A549 (cell line): ENCODE data around the gene METRNL.

ENCODE experiments used
- BCL3 ChIP-seq: fragments of >200 bp; sonication (Bioruptor Twin); formaldehyde crosslinking; IDR thresholded peaks from 3 replicates; pipeline ENCODE4 v1.6.1; 2016
- CHD2 ChIP-seq: fragments of 150-350 bp; IDR thresholded peaks from 2 replicates; pipeline ENCODE4 v1.6.1; 2014; ENCODE audit warnings: low read length; ENCODE audit not compliant: partially characterized antibody
- CTCF ChIP-seq: fragments of >200 bp; sonication (Bioruptor Twin); formaldehyde crosslinking; IDR thresholded peaks from 3 replicates; pipeline ENCODE4 v1.5.1; 2016
- EP300 ChIP-seq, 2 experiments: fragments of >200 bp; sonication (Bioruptor Twin); formaldehyde crosslinking; IDR thresholded peaks; 2 replicates in 1 of 2; 3 replicates in 1 of 2; pipeline ENCODE4 v1.6.1; 2016 to 2017
- HMGXB4 ChIP-seq: fragments of 250-450 bp; sonication (Bioruptor Pico); IDR thresholded peaks from 2 replicates; pipeline ENCODE4 v1.5.0; 2021; ENCODE audit warnings: mild to moderate bottlenecking, moderate library complexity, borderline replicate concordance
- MAX ChIP-seq: IDR thresholded peaks from 2 replicates; pipeline ENCODE4 v1.6.1; 2012
- POLR2A ChIP-seq: IDR thresholded peaks from 2 replicates; pipeline ENCODE4 v1.6.1; 2012; ENCODE audit warnings: mild to moderate bottlenecking, low read length
- RAD21 ChIP-seq, 2 experiments: fragments of >200 bp in 1 of 2; sonication (Bioruptor Twin) in 1 of 2; formaldehyde crosslinking in 1 of 2; IDR thresholded peaks in 1 of 2; conservative IDR thresholded peaks in 1 of 2; 2 replicates in 1 of 2; 3 replicates in 1 of 2; pipeline ENCODE4 v1.6.1; 2012 to 2018; ENCODE audit warnings: inconsistent platforms in 1 of 2
- REST ChIP-seq: fragments of 200-600 bp; sonication (generic); IDR thresholded peaks from 2 replicates; pipeline ENCODE4 v1.6.1; 2016; ENCODE audit warnings: antibody characterized with exemption, mild to moderate bottlenecking, moderate library complexity
- SREBF2 ChIP-seq: fragments of 450-650 bp; IDR thresholded peaks from 2 replicates; pipeline ENCODE4 v1.6.1; 2014; ENCODE audit warnings: mild to moderate bottlenecking, moderate library complexity
- USF2 ChIP-seq: fragments of 450-650 bp; IDR thresholded peaks from 2 replicates; pipeline ENCODE4 v1.6.1; 2014; ENCODE audit warnings: antibody characterized with exemption
- ZNF302 ChIP-seq: fragments of 250-450 bp; sonication (Bioruptor Pico); IDR thresholded peaks from 2 replicates; pipeline ENCODE4 v1.9.0; 2021; ENCODE audit warnings: inconsistent platforms, mild to moderate bottlenecking, moderate library complexity
- ZSCAN20 ChIP-seq: fragments of 250-450 bp; sonication (Bioruptor Pico); IDR thresholded peaks from 2 replicates; pipeline ENCODE4 v1.8.0; 2022; ENCODE audit warnings: mild to moderate bottlenecking, moderate library complexity

GRCh38 chr17:83067718-83068261 lies 11.6 kb upstream of the METRNL start:
- TF ChIP-seq HMGXB4 (CRISPR knock-in tag) (no peak), CTCF (no peak), POLR2A (no peak), RAD21 (conservative IDR thresholded peaks at IDR 0.05 in 1 of 2, IDR thresholded peaks at IDR 0.05 in 1 of 2) (no peak), ZNF302 (CRISPR knock-in tag) (no peak), SREBF2 (no peak), REST (no peak), CHD2 (no peak), MAX (no peak), ZSCAN20 (no peak), USF2 (no peak), BCL3 (no peak), EP300 (IDR thresholded peaks at IDR 0.05) (no peak)
